A673 (cell line): ENCODE measurements around the gene SERPINE1.

Experiments used
- CTCF ChIP-seq: fragments of 300-800, 200-600 bp; sonication (generic); conservative IDR thresholded peaks from 2 replicates; pipeline ENCODE4 v1.5.1; 2017; ENCODE audit warnings: low read depth, mild to moderate bottlenecking, antibody characterized with exemption, low read length, moderate library complexity, mixed read lengths
- EZH2 ChIP-seq: fragments of 200-600 bp; sonication (generic); IDR thresholded peaks from 2 replicates; pipeline ENCODE4 v1.6.1; 2017; ENCODE audit warnings: borderline replicate concordance, low read depth, mild to moderate bottlenecking, mixed read lengths, antibody characterized with exemption, low read length; ENCODE audit not compliant: poor library complexity, severe bottlenecking

DNA sequence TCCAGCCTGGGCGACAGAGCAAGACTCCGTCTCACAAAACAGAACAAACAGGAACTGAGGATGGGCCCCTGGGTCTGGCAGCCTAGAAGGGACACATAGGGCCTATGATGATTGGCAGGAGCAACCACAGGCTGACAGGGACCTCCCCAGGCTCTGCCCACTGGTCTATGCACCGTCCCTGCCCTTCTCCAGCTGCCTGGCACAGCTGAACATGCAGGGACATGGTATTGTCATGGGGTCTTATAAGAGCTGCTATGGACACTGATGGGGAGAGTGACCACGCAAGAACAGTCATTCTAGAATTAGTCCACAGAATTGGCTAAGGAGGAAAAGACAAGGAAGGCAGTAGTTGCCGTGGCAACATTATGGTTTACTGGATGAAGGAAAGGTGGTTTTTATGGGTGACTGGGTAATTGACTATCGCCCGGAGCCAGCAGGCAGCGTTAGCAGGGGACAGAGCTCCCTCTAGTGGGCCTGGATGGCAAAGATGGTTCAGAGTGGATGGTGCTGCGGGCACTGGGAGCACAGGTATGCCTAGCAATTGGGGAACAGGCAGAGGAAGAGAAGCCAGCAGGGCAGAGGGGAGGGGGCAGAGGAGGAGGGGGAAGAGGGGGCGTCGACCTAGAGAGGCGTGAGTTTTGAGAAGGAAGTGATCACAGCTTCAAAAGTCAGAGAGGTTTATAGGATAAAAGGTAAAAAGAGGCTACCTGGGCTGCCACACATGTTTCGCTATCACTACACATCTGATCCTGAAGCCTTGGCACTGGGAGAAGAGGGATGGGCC, 49.4 kb upstream of the SERPINE1 start:
- TF ChIP-seq CTCF (peak; percentile 96), EZH2 (no peak)
